GM12878 (cell line): ENCODE results near the gene COL26A1. TPM values are rescaled to one million over a fixed set of nuclear protein-coding genes. Genes with fewer than 3 reads are reported as not detected.

ENCODE experiments used
- DPF2 ChIP-seq: fragments of 450-650 bp; IDR thresholded peaks from 2 replicates; pipeline ENCODE4 v1.6.1; 2017; ENCODE audit warnings: mild to moderate bottlenecking
- EGR1 ChIP-seq, 2 experiments: IDR thresholded peaks; 1 replicate in 1 of 2; 2 replicates in 1 of 2; pipeline ENCODE4 v1.6.1; 2011 to 2012; ENCODE audit warnings: low read depth in 2 of 2, low read length in 2 of 2, borderline replicate concordance in 1 of 2, mild to moderate bottlenecking in 1 of 2, moderate library complexity in 1 of 2
- KLF5 ChIP-seq: fragments of 450-650 bp; IDR thresholded peaks from 2 replicates; pipeline ENCODE4 v1.6.1; 2014; ENCODE audit warnings: mild to moderate bottlenecking; ENCODE audit not compliant: partially characterized antibody
- RB1 ChIP-seq: fragments of 450-650 bp; formaldehyde crosslinking; IDR thresholded peaks from 2 replicates; pipeline ENCODE4 v1.6.1; 2017; ENCODE audit warnings: mild to moderate bottlenecking, borderline replicate concordance
- SMAD5 ChIP-seq: IDR thresholded peaks from 2 replicates; pipeline ENCODE4 v1.6.1; 2016; ENCODE audit warnings: antibody characterized with exemption, low read depth
- SUPT20H ChIP-seq: IDR thresholded peaks from 2 replicates; pipeline ENCODE4 v1.6.1; 2011; ENCODE audit warnings: low read depth, mild to moderate bottlenecking, low read length, moderate library complexity, borderline replicate concordance; ENCODE audit not compliant: control insufficient read depth
- polyA plus RNA-seq, 11 experiments: library from polyadenylated mRNA; depleted of rRNA in 4 of 11; unstranded in 6 of 11; stranded (reverse) in 5 of 11; fragments of >200 nt; fragmentation: Nextera tagmentation in 4 of 11; fragmentation: Illumina TruSeq in 1 of 11; extraction: Ambion mirVana in 4 of 11; extraction: Trizol in 1 of 11; gene quantifications; 1 replicate in 1 of 11; 2 replicates in 10 of 11; pipeline versions ENCODE4 v1.2.1 to v1.2.3, GENCODE V29; 2011 to 2016; ENCODE audit warnings: inconsistent platforms in 2 of 11, missing spikeins in 2 of 11, low read depth in 1 of 11
- total RNA-seq, 4 experiments: library from RNA; depleted of rRNA in 3 of 4; stranded (reverse); fragments of >200 nt in 3 of 4; fragmentation: Illumina TruSeq in 1 of 4; extraction: Trizol in 1 of 4; gene quantifications; 2 replicates each; pipeline versions ENCODE4 v1.2.1 to v1.2.3, GENCODE V29; 2013 to 2021
- TF ChIP-seq, protein P1 (sequence below): fragments of 450-650 bp; IDR thresholded peaks from 2 replicates; pipeline ENCODE4 v1.6.1; 2017; ENCODE audit warnings: mild to moderate bottlenecking, low read depth, inconsistent platforms; ENCODE audit not compliant: poor library complexity, severe bottlenecking
- TF ChIP-seq, protein P2 (sequence below): fragments of 450-650 bp; conservative IDR thresholded peaks from 2 replicates; pipeline ENCODE4 v1.6.1; 2017; ENCODE audit warnings: mild to moderate bottlenecking, moderate library complexity
- TF ChIP-seq, protein P3 (sequence below): fragments of 450-650 bp; formaldehyde crosslinking; IDR thresholded peaks from 2 replicates; pipeline ENCODE4 v1.4.0; 2020; ENCODE audit warnings: mild to moderate bottlenecking, moderate library complexity

COL26A1 gene
- total and polyA plus RNA-seq, 10 of the 15 experiments (the other 5 are each of a cell fraction or from before 2014, with no cell fraction given), result 0.08 TPM; not detected in 9

DNA sequence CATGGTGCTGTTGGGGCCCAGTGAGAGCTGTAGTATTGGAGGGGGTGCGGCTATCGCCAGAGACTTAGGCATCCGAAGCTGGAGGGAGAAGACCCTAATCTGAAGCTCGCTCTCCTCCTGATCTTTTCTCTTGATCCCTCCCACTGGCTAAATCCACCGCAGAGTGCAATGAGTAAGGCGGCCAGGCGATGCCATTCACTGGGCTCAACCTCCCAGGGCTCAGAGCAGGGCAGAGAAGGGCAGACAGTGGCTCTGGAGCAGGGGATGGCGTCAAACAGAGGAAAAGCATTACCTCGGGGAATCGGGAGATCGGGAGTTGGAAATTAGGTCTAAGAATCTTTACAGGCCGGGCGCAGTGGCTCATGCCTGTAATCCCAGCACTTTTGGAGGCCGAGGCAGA, 22.3 kb upstream of the COL26A1 start (continued):
- TF ChIP-seq RB1, result no peak
- no peak for TF ChIP-seq SUPT20H
- TF ChIP-seq KLF5, result no peak
- TF ChIP-seq, protein P1, sequence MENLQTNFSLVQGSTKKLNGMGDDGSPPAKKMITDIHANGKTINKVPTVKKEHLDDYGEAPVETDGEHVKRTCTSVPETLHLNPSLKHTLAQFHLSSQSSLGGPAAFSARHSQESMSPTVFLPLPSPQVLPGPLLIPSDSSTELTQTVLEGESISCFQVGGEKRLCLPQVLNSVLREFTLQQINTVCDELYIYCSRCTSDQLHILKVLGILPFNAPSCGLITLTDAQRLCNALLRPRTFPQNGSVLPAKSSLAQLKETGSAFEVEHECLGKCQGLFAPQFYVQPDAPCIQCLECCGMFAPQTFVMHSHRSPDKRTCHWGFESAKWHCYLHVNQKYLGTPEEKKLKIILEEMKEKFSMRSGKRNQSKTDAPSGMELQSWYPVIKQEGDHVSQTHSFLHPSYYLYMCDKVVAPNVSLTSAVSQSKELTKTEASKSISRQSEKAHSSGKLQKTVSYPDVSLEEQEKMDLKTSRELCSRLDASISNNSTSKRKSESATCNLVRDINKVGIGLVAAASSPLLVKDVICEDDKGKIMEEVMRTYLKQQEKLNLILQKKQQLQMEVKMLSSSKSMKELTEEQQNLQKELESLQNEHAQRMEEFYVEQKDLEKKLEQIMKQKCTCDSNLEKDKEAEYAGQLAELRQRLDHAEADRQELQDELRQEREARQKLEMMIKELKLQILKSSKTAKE, result no peak
- TF ChIP-seq, protein P2, sequence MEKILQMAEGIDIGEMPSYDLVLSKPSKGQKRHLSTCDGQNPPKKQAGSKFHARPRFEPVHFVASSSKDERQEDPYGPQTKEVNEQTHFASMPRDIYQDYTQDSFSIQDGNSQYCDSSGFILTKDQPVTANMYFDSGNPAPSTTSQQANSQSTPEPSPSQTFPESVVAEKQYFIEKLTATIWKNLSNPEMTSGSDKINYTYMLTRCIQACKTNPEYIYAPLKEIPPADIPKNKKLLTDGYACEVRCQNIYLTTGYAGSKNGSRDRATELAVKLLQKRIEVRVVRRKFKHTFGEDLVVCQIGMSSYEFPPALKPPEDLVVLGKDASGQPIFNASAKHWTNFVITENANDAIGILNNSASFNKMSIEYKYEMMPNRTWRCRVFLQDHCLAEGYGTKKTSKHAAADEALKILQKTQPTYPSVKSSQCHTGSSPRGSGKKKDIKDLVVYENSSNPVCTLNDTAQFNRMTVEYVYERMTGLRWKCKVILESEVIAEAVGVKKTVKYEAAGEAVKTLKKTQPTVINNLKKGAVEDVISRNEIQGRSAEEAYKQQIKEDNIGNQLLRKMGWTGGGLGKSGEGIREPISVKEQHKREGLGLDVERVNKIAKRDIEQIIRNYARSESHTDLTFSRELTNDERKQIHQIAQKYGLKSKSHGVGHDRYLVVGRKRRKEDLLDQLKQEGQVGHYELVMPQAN, result no peak
- no peak for TF ChIP-seq SMAD5
- no peak for TF ChIP-seq EGR1 (IDR thresholded peaks at IDR 0.05; ENCODE audit: borderline replicate concordance in 1 of 2, low read depth in 2 of 2, low read length in 2 of 2)
- TF ChIP-seq DPF2, result no peak
- TF ChIP-seq, protein P3, sequence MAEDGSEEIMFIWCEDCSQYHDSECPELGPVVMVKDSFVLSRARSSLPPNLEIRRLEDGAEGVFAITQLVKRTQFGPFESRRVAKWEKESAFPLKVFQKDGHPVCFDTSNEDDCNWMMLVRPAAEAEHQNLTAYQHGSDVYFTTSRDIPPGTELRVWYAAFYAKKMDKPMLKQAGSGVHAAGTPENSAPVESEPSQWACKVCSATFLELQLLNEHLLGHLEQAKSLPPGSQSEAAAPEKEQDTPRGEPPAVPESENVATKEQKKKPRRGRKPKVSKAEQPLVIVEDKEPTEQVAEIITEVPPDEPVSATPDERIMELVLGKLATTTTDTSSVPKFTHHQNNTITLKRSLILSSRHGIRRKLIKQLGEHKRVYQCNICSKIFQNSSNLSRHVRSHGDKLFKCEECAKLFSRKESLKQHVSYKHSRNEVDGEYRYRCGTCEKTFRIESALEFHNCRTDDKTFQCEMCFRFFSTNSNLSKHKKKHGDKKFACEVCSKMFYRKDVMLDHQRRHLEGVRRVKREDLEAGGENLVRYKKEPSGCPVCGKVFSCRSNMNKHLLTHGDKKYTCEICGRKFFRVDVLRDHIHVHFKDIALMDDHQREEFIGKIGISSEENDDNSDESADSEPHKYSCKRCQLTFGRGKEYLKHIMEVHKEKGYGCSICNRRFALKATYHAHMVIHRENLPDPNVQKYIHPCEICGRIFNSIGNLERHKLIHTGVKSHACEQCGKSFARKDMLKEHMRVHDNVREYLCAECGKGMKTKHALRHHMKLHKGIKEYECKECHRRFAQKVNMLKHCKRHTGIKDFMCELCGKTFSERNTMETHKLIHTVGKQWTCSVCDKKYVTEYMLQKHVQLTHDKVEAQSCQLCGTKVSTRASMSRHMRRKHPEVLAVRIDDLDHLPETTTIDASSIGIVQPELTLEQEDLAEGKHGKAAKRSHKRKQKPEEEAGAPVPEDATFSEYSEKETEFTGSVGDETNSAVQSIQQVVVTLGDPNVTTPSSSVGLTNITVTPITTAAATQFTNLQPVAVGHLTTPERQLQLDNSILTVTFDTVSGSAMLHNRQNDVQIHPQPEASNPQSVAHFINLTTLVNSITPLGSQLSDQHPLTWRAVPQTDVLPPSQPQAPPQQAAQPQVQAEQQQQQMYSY (CRISPR knock-in tag), result no peak
